Stimulated activated CD4-positive, alpha-beta T cell treated with anti-CD3 and anti-CD28 coated beads, Interleukin-1b, Interleukin-23, amount 100 ng/mL, for 1 hour (primary cell): ENCODE measurements around the gene GALNT17.

Experiments used
- DNase-seq, 2 donors: peaks; one replicate each; pipeline ENCODE4 v3.0.0-alpha.2; 2020; ENCODE audit warnings: low read depth in 2 of 2

The GALNT17 gene

DNA sequence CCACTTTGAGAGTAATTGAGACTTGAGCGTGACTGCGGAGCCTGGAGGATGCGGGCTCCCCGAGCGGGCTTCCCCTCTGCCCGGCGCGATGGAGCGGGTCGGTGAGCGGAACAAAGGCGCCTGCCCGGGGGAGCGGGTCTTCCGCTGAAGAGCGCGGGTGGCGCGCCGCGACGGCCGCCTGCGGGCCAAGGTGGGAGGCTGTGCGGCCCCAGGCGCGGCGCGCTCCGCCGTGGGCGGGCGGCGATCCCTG, at the start of gene GALNT17:
Gene GALNT17 (plus strand): TSS at position 18 of the 250 bp plus-strand sequence.
- DNase-seq: no peak

- DNase-seq: no peak
These were observed 36.6 kb upstream of the GALNT17 start for GRCh38 chr7:71095266-71095860.

GRCh38 chr7:71096351-71096750, 35.6 kb upstream of the GALNT17 start:
- DNase-seq: no peak

DNA sequence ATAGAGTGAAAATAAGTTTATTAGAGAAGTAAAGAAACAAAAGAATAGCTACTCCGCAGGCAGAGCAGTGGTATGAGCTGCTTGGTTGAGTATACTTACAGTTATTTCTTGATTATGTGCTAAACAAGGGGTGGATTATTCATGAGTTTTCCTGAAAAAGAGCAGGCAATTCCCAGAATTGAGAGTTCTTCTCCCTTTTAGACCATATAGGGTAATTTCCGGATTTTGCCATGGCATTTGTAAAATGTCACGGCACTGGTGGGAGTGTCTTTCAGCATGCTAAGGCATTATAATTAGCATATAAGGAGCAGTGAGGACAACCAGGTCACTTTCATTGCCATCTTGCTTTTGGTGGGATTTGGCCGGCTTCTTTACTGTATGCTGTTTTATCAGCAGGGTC, 25.7 kb upstream of the GALNT17 start:
- no peak for DNase-seq

DNA sequence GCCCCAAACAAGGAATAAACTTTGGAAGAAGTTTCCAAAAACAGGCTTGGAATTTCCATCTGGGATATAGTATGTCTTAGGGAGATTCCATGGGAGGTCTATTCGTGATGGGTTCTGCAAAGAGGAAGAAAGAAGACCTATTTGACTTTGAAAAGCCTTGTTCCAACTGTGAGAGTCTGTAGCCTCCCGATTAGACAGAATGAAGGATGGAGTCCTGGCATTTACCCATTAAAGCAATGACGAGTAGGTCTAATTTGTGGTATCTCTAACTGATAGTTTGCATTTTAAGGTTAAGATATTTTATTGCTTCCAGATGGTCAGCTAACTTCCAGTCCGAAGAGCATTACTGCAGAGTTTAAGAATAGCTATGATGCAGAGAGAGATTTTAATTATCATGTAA, 19.5 kb upstream of the GALNT17 start:
- no peak for DNase-seq

GRCh38 chr7:71120096-71120495, 11.8 kb upstream of the GALNT17 start:
- DNase-seq: no peak

DNA sequence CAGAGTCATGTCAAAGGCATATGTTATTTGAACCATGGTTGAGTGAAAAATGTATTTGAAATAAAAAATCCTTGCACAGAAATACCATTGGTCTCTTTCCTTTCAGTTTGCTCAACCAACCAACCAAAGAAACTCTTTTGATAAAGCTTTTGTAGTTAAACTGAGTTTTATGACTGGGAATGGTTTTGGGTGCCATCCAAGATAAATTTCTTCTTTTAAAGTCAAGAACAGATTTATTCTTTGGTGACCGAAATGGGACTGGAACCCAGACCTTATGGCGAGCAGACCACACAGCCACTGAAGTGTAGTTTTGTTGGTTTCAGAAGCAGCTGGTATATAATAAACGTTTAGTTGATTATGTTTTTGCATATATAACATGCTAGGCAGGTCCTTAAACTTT, 2.8 kb upstream of the GALNT17 start:
- DNase-seq: no peak

DNA sequence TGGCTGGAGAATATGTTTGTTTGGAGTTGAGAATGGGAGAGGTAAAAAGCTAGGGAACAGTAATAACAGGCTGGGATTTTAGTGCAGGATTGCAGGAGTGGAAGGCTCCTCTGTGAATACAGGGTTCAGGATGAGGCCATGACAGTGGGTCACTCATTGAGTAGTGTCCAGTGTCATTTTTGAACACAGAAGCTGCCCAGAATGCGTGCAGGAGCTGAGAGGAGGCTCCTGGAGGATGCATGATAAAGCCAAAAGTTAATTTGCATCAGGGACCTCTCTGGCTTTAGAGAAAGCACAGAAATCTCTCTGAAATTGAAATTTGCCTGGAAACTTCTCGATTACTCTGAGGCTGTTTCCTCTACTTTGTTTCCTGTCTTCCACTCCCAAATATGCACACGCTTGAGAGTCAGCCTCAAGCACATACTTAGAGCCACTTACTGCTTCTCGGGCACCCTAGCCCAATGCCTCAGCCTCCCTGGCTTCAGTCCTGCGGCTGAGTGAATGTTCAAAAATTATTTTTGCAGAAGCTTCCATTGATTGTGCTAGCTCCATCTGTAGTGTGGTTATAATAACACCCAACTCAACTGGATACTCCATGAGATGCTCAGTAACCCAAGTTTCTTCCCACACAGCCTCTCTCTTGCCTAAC, 1.8 kb upstream of the GALNT17 start:
- no peak for DNase-seq

DNA sequence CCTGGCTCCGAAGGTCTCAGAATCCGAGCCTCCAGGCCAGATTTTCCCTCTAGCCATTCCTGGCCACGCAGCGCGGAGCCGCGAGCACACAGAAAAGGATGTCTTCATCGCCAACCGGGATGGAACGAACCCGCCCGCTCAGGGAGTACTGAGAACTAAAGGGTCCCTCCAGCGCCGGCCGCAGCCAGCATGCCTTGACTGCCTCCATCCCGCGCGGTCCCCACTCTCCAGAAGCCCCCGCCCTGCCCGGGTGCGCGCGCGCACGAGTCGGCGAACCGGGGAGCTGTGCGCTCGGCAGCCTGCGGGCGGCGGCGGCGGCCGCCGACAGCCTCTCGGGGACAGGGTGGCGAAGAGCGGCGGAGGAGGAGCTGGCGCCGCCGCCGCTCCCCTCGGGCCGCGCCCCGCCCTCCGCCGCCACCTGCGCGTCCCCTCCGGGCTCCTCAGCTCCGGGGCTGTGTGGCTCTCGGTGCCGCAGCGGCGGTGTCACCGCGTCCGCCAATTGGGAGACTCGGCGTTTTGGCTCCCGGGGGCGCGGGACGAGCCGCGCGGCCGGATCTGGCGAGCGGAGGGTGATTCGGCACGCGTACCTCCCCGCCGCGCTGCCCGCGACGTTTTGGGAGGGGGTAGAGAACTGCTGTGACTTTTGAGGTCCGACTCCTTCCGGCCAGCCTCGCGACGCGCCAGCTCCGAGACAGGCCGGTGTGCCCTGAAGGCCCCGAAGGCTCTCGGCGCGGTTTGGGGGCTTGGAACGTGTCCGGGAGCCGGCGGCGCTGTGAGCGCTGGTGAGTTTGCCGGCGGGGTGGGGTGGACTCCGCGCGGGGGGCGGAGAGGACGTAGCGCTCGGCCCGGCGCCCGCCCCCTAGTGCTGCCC, 453 bp upstream of the GALNT17 start:
- DNase-seq: no peak

- no peak for DNase-seq
These were observed 660 bp downstream of the GALNT17 start for GRCh38 chr7:71132377-71133231.

- no peak for DNase-seq
These were observed 1.3 kb downstream of the GALNT17 start for GRCh38 chr7:71133232-71133622.

DNA sequence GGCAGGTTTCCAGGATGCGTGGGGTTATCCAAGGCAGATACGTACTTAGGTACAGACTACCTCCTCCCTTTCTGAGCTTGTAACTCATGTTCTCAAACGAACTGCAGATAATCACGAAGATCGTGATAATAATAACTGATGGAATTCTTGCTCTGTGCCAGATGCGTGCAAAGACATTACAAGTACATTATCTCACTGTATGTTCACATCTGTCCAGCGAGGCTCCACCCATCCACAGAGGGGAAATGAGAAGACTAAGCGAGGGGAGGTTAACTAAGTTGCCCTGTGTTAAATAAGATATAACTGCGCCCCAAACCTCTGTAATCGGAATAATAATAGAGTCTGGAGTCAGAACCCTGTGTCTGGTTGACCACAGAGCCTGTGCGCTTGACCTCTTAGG, 1.9 kb downstream of the GALNT17 start:
- no peak for DNase-seq

GRCh38 chr7:71135116-71135515, 3.2 kb downstream of the GALNT17 start:
- no peak for DNase-seq

- no peak for DNase-seq
These were observed 3.7 kb downstream of the GALNT17 start for GRCh38 chr7:71135663-71136062.

GRCh38 chr7:71137479-71137878, 5.5 kb downstream of the GALNT17 start:
- DNase-seq: no peak

GRCh38 chr7:71140264-71140663, 8.3 kb downstream of the GALNT17 start:
- DNase-seq: no peak

DNA sequence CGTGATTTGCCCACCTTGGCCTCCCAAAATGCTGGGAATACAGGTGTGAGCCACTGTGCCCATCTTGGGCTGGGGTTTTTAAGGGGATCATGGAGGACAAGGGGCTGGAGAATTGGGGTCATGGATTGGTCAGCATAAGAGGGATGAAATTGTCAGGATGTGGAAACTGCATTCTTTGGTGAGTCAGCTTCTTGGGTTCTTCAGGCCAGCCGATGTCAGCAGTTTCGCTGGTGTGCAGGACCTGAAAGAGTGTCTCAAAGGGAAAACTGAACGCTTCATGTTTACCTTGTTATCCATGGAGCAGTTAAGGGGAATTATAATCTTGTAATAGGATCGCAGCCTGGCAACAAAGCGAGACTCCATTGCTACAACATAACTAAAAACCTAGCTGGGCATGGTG, 13.0 kb downstream of the GALNT17 start:
- no peak for DNase-seq

- no peak for DNase-seq
These were observed 14.3 kb downstream of the GALNT17 start for GRCh38 chr7:71145906-71146901.

DNA sequence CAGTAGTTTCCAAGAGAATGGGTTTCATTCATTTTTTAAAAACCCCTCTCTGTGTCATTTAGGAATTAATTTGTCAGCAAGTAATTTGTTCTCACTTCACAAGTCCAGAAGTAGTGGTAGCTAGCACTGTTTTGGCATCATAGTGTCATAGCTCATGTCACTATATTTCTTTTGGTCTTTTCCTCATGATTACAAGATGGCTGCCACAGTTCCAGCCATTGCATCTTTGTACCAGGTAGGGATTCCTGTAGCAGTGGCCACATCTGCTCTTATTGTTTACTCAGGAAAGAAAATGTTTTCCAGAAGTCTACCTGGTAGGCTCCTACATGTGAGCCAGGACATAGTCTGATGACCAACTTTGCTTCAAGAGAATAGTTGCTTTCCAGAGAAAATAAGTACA, 16.2 kb downstream of the GALNT17 start:
- DNase-seq: no peak

GRCh38 chr7:71155236-71155635, 23.3 kb downstream of the GALNT17 start:
- DNase-seq: no peak

- DNase-seq: no peak
These were observed 25.8 kb downstream of the GALNT17 start for GRCh38 chr7:71157757-71158156.
